Measurements from ENCODE around the gene LAIR1. TPM values are rescaled to one million over a fixed set of nuclear protein-coding genes. Genes with fewer than 3 reads are reported as not detected.

LAIR1 gene
- not detected for polyA plus RNA-seq (2013, experiment 1 of 2)
- not detected for polyA plus RNA-seq (2013, experiment 2 of 2)

- Histone ChIP-seq H3K4me1 (ENCODE audit: insufficient read depth, low read length) (no peaks in the 10 kb centered on the region), H3K4me3 (ENCODE audit: low read length) (no peak within 1 kb of the TSS), H3K27ac (ENCODE audit: low read depth, low read length) (no peak within 1 kb of the TSS), H3K9me3 (ENCODE audit: insufficient read depth, low read depth, low read length) (no peaks in the 10 kb centered on the region), H3K27me3 (ENCODE audit: insufficient read depth, low read length) (no peaks in the 10 kb centered on the region), H3K9ac (ENCODE audit: low read depth, low read length) (no peak within 1 kb of the TSS), H3K36me3 (ENCODE audit: insufficient read depth, low read length) (no peaks in the 10 kb centered on the region)
- 91% methylated on average over 13 of the region's 13 CpGs for WGBS
Measured at GRCh38 chr19:54364775-54365257, at the start of gene LAIR1. LAIR1 (minus strand) TSS chr19:54364931; CDS start chr19:54364804, 127 bp downstream.

- H3K36me3 ChIP-seq (ENCODE audit: insufficient read depth, low read length), result no peaks in the 10 kb centered on the region
- H3K27ac ChIP-seq (ENCODE audit: low read depth, low read length), result no peak overlapping the region
- peaks cover 8% of the 10 kb centered on the region; the same call in 1 of the 2 replicates for H3K4me1 ChIP-seq (ENCODE audit: insufficient read depth, low read length)
- WGBS, result 92% methylated on average over 4 of the region's 4 CpGs
- peaks cover 5% of the 10 kb centered on the region for H3K9me3 ChIP-seq (ENCODE audit: insufficient read depth, low read depth, low read length)
- peaks cover 32% of the 10 kb centered on the region for H3K27me3 ChIP-seq (ENCODE audit: insufficient read depth, low read length)
- H3K4me3 ChIP-seq (ENCODE audit: low read length), result no peak overlapping the region
- no peak overlapping the region for H3K9ac ChIP-seq (ENCODE audit: low read depth, low read length)
Measured at GRCh38 chr19:54414156-54414555, 49.4 kb upstream of the LAIR1 start.

- Histone ChIP-seq H3K27me3 (ENCODE audit: insufficient read depth, low read length) (peaks cover 32% of the 10 kb centered on the region), H3K9ac (ENCODE audit: low read depth, low read length) (no peak overlapping the region), H3K27ac (ENCODE audit: low read depth, low read length) (no peak overlapping the region), H3K4me1 (ENCODE audit: insufficient read depth, low read length) (peaks cover 2% of the 10 kb centered on the region; the same call in 1 of the 2 replicates), H3K4me3 (ENCODE audit: low read length) (no peak overlapping the region), H3K9me3 (ENCODE audit: insufficient read depth, low read depth, low read length) (peaks cover 5% of the 10 kb centered on the region), H3K36me3 (ENCODE audit: insufficient read depth, low read length) (no peaks in the 10 kb centered on the region)
- 82% methylated on average over 2 of the region's 4 CpGs for WGBS
Measured at GRCh38 chr19:54412877-54413276, 48.1 kb upstream of the LAIR1 start.

- peaks cover 5% of the 10 kb centered on the region for H3K9me3 ChIP-seq (ENCODE audit: insufficient read depth, low read depth, low read length)
- H3K27ac ChIP-seq (ENCODE audit: low read depth, low read length), result no peak overlapping the region
- no peak overlapping the region for H3K9ac ChIP-seq (ENCODE audit: low read depth, low read length)
- no peak overlapping the region for H3K4me3 ChIP-seq (ENCODE audit: low read length)
- H3K36me3 ChIP-seq (ENCODE audit: insufficient read depth, low read length), result no peaks in the 10 kb centered on the region
- H3K4me1 ChIP-seq (ENCODE audit: insufficient read depth, low read length), result no peaks in the 10 kb centered on the region
- H3K27me3 ChIP-seq (ENCODE audit: insufficient read depth, low read length), result peaks cover 21% of the 10 kb centered on the region
Measured at GRCh38 chr19:54411033-54411432, 46.3 kb upstream of the LAIR1 start.

GRCh38 chr19:54408456-54409026, 43.8 kb upstream of the LAIR1 start:
- H3K4me1 ChIP-seq (ENCODE audit: insufficient read depth, low read length), result no peaks in the 10 kb centered on the region
- 87% methylated on average over 9 of the region's 9 CpGs for WGBS
- H3K27me3 ChIP-seq (ENCODE audit: insufficient read depth, low read length), result no peaks in the 10 kb centered on the region
- H3K36me3 ChIP-seq (ENCODE audit: insufficient read depth, low read length), result no peaks in the 10 kb centered on the region
- H3K9me3 ChIP-seq (ENCODE audit: insufficient read depth, low read depth, low read length), result no peaks in the 10 kb centered on the region
- H3K27ac ChIP-seq (ENCODE audit: low read depth, low read length), result no peak overlapping the region
- no peak overlapping the region for H3K4me3 ChIP-seq (ENCODE audit: low read length)
- no peak overlapping the region for H3K9ac ChIP-seq (ENCODE audit: low read depth, low read length)

- 84% methylated on average over 7 of the region's 7 CpGs for WGBS
- H3K27me3 ChIP-seq (ENCODE audit: insufficient read depth, low read length), result no peaks in the 10 kb centered on the region
- H3K9ac ChIP-seq (ENCODE audit: low read depth, low read length), result no peak overlapping the region
- no peaks in the 10 kb centered on the region for H3K36me3 ChIP-seq (ENCODE audit: insufficient read depth, low read length)
- no peak overlapping the region for H3K27ac ChIP-seq (ENCODE audit: low read depth, low read length)
- no peaks in the 10 kb centered on the region for H3K9me3 ChIP-seq (ENCODE audit: insufficient read depth, low read depth, low read length)
- H3K4me3 ChIP-seq (ENCODE audit: low read length), result no peak overlapping the region
- no peaks in the 10 kb centered on the region for H3K4me1 ChIP-seq (ENCODE audit: insufficient read depth, low read length)
Measured at GRCh38 chr19:54407780-54408179, 43.0 kb upstream of the LAIR1 start.

GRCh38 chr19:54405628-54406027, 40.9 kb upstream of the LAIR1 start:
- H3K36me3 ChIP-seq (ENCODE audit: insufficient read depth, low read length), result no peaks in the 10 kb centered on the region
- H3K27me3 ChIP-seq (ENCODE audit: insufficient read depth, low read length), result no peaks in the 10 kb centered on the region
- H3K9me3 ChIP-seq (ENCODE audit: insufficient read depth, low read depth, low read length), result no peaks in the 10 kb centered on the region
- no peak overlapping the region for H3K27ac ChIP-seq (ENCODE audit: low read depth, low read length)
- H3K4me1 ChIP-seq (ENCODE audit: insufficient read depth, low read length), result no peaks in the 10 kb centered on the region
- H3K4me3 ChIP-seq (ENCODE audit: low read length), result no peak overlapping the region
- no peak overlapping the region for H3K9ac ChIP-seq (ENCODE audit: low read depth, low read length)

- Histone ChIP-seq H3K9me3 (ENCODE audit: insufficient read depth, low read depth, low read length) (no peaks in the 10 kb centered on the region), H3K27ac (ENCODE audit: low read depth, low read length) (no peak overlapping the region), H3K27me3 (ENCODE audit: insufficient read depth, low read length) (no peaks in the 10 kb centered on the region), H3K4me3 (ENCODE audit: low read length) (no peak overlapping the region), H3K36me3 (ENCODE audit: insufficient read depth, low read length) (no peaks in the 10 kb centered on the region), H3K4me1 (ENCODE audit: insufficient read depth, low read length) (no peaks in the 10 kb centered on the region), H3K9ac (ENCODE audit: low read depth, low read length) (no peak overlapping the region)
- WGBS, result 87% methylated on average over 8 of the region's 8 CpGs
Measured at GRCh38 chr19:54403054-54403453, 38.3 kb upstream of the LAIR1 start.

GRCh38 chr19:54400913-54401312, 36.2 kb upstream of the LAIR1 start:
- no peaks in the 10 kb centered on the region for H3K9me3 ChIP-seq (ENCODE audit: insufficient read depth, low read depth, low read length)
- H3K27ac ChIP-seq (ENCODE audit: low read depth, low read length), result no peak overlapping the region
- no peaks in the 10 kb centered on the region for H3K27me3 ChIP-seq (ENCODE audit: insufficient read depth, low read length)
- no peaks in the 10 kb centered on the region for H3K36me3 ChIP-seq (ENCODE audit: insufficient read depth, low read length)
- no peaks in the 10 kb centered on the region for H3K4me1 ChIP-seq (ENCODE audit: insufficient read depth, low read length)
- H3K9ac ChIP-seq (ENCODE audit: low read depth, low read length), result no peak overlapping the region
- WGBS, result 84% methylated on average over 4 of the region's 6 CpGs
- no peak overlapping the region for H3K4me3 ChIP-seq (ENCODE audit: low read length)

- Histone ChIP-seq H3K9me3 (ENCODE audit: insufficient read depth, low read depth, low read length) (no peaks in the 10 kb centered on the region), H3K9ac (ENCODE audit: low read depth, low read length) (no peak overlapping the region), H3K4me3 (ENCODE audit: low read length) (no peak overlapping the region), H3K27me3 (ENCODE audit: insufficient read depth, low read length) (no peaks in the 10 kb centered on the region), H3K4me1 (ENCODE audit: insufficient read depth, low read length) (no peaks in the 10 kb centered on the region), H3K36me3 (ENCODE audit: insufficient read depth, low read length) (no peaks in the 10 kb centered on the region), H3K27ac (ENCODE audit: low read depth, low read length) (no peak overlapping the region)
- WGBS, result 62% methylated on average over 2 of the region's 2 CpGs
Measured at GRCh38 chr19:54399189-54399588, 34.5 kb upstream of the LAIR1 start.

GRCh38 chr19:54395685-54396084, 31.0 kb upstream of the LAIR1 start:
- Histone ChIP-seq H3K9me3 (ENCODE audit: insufficient read depth, low read depth, low read length) (no peaks in the 10 kb centered on the region), H3K27me3 (ENCODE audit: insufficient read depth, low read length) (no peaks in the 10 kb centered on the region), H3K9ac (ENCODE audit: low read depth, low read length) (no peak overlapping the region), H3K4me1 (ENCODE audit: insufficient read depth, low read length) (peaks cover 6% of the 10 kb centered on the region), H3K27ac (ENCODE audit: low read depth, low read length) (no peak overlapping the region), H3K36me3 (ENCODE audit: insufficient read depth, low read length) (no peaks in the 10 kb centered on the region), H3K4me3 (ENCODE audit: low read length) (no peak overlapping the region)
- 70% methylated on average over 8 of the region's 8 CpGs for WGBS

GRCh38 chr19:54393381-54393780, 28.6 kb upstream of the LAIR1 start:
- H3K36me3 ChIP-seq (ENCODE audit: insufficient read depth, low read length), result no peaks in the 10 kb centered on the region
- H3K27me3 ChIP-seq (ENCODE audit: insufficient read depth, low read length), result peaks cover 11% of the 10 kb centered on the region
- H3K9me3 ChIP-seq (ENCODE audit: insufficient read depth, low read depth, low read length), result no peaks in the 10 kb centered on the region
- peaks cover 6% of the 10 kb centered on the region for H3K4me1 ChIP-seq (ENCODE audit: insufficient read depth, low read length)
- H3K9ac ChIP-seq (ENCODE audit: low read depth, low read length), result no peak overlapping the region
- WGBS, result 95% methylated on average over 16 of the region's 16 CpGs
- no peak overlapping the region for H3K27ac ChIP-seq (ENCODE audit: low read depth, low read length)
- no peak overlapping the region for H3K4me3 ChIP-seq (ENCODE audit: low read length)
